GM12878 (cell line): ENCODE results near the gene SRCIN1. TPM values are rescaled to one million over a fixed set of nuclear protein-coding genes. Genes with fewer than 3 reads are reported as not detected.

ENCODE experiments used
- ATAC-seq: fragments of 200-7000 bp; cut with Tn5 transposase; 3 replicates; pipeline ENCODE4 v1.9.1; 2020; ENCODE audit warnings: mild to moderate bottlenecking, moderate library complexity
- BruUV-seq: library from RNA; stranded (reverse); fragments of 400-500 nt; replicated peaks from 2 replicates; lab custom pipeline; 2021; lab: Mats Ljungman, UMichigan
- CTCF ChIA-PET: fragments of 300-600 bp; sonication (Branson Sonifier 250); formaldehyde crosslinking; extraction: SDS; loops from one replicate; lab custom pipeline; 2021; ENCODE audit warnings: inconsistent platforms; lab: Yijun Ruan, JAX
- POLR2A ChIA-PET: fragments of 350-600 bp; formaldehyde crosslinking; extraction: SDS; loops from one replicate; lab custom pipeline; 2021; ENCODE audit warnings: inconsistent platforms; lab: Charles Lee
- RAD21 ChIA-PET: fragments of 300-600 bp; sonication (Branson Sonifier 250); formaldehyde crosslinking; loops from one replicate; lab custom pipeline; 2023; ENCODE audit warnings: antibody characterized with exemption; ENCODE audit not compliant: unreplicated experiment; lab: Charles Lee
- SMC1A ChIA-PET: fragments of 300-600 bp; sonication (Branson Sonifier 250); formaldehyde crosslinking; loops from one replicate; lab custom pipeline; 2023; ENCODE audit not compliant: unreplicated experiment, uncharacterized antibody; lab: Charles Lee
- DNase-seq: peaks from one replicate; pipeline ENCODE4 v3.0.0-alpha.2; 2011; ENCODE audit warnings: low read depth, low spot score
- FAIRE-seq: peaks from 3 replicates; lab custom pipeline; 2011; peaks lifted over from hg19 to GRCh38; lab: Jason Lieb, UNC
- H2AFZ ChIP-seq: 2 replicates; pipeline ENCODE4 v1.6.0; 2011; ENCODE audit warnings: low read depth, low read length, control low read depth; ENCODE audit not compliant: control insufficient read depth
- H3K27ac ChIP-seq: 2 replicates; pipeline ENCODE4 v1.5.1; 2011; ENCODE audit warnings: control low read depth; ENCODE audit not compliant: control insufficient read depth, insufficient read depth
- H3K27me3 ChIP-seq, 2 experiments: replicated peaks in 1 of 2; 2 replicates each; pipeline versions ENCODE4 v1.6.0 to v1.6.1; 2011; ENCODE audit warnings: low read length in 1 of 2; ENCODE audit not compliant: control insufficient read depth in 2 of 2, insufficient read depth in 2 of 2
- H3K36me3 ChIP-seq, 2 experiments: 2 replicates each; pipeline ENCODE4 v1.5.1; 2011; ENCODE audit warnings: low read length in 1 of 2; ENCODE audit not compliant: control insufficient read depth in 2 of 2, insufficient read depth in 2 of 2
- H3K4me1 ChIP-seq: 2 replicates; pipeline ENCODE4 v1.6.1; 2011; ENCODE audit warnings: mild to moderate bottlenecking, low read length, moderate library complexity, mixed read lengths; ENCODE audit not compliant: control insufficient read depth, insufficient read depth
- H3K4me2 ChIP-seq: 2 replicates; pipeline ENCODE4 v1.6.0; 2011; ENCODE audit warnings: control low read depth; ENCODE audit not compliant: control insufficient read depth, insufficient read depth
- H3K4me3 ChIP-seq: fragments of 200-600 bp; sonication (generic); 2 replicates; pipeline ENCODE4 v1.5.1; 2016
- H3K79me2 ChIP-seq: 2 replicates; pipeline ENCODE4 v1.6.0; 2011; ENCODE audit warnings: low read length; ENCODE audit not compliant: control insufficient read depth, insufficient read depth
- H3K9ac ChIP-seq: 2 replicates; pipeline ENCODE4 v1.8.0; 2011; ENCODE audit warnings: low read length, control low read depth, mixed read lengths; ENCODE audit not compliant: control insufficient read depth, insufficient read depth
- H3K9me3 ChIP-seq: replicated peaks from 3 replicates; pipeline ENCODE4 v1.5.1; 2011; ENCODE audit warnings: mild to moderate bottlenecking, low read length; ENCODE audit not compliant: control insufficient read depth, insufficient read depth
- H4K20me1 ChIP-seq: 2 replicates; pipeline ENCODE4 v1.6.0; 2011; ENCODE audit not compliant: control insufficient read depth, insufficient read depth
- CEBPZ ChIP-seq: fragments of 150-350 bp; IDR thresholded peaks from 2 replicates; pipeline ENCODE4 v1.6.1; 2016; ENCODE audit warnings: low read depth, low read length
- CTCF ChIP-seq, 3 experiments: IDR thresholded peaks in 2 of 3; conservative IDR thresholded peaks in 1 of 3; 2 replicates each; pipeline ENCODE4 v1.5.1; 2011; ENCODE audit warnings: low read depth in 3 of 3, low read length in 3 of 3, mild to moderate bottlenecking in 3 of 3, control low read depth in 2 of 3, moderate library complexity in 2 of 3, inconsistent platforms in 1 of 3, mixed read lengths in 1 of 3; ENCODE audit not compliant: control insufficient read depth in 2 of 3, insufficient read depth in 1 of 3; ENCODE audit errors: extremely low read depth in 1 of 3
- FOXK2 ChIP-seq: fragments of 450-650 bp; IDR thresholded peaks from 2 replicates; pipeline ENCODE4 v1.6.1; 2017; ENCODE audit warnings: mild to moderate bottlenecking, moderate library complexity
- JUND ChIP-seq: IDR thresholded peaks from 2 replicates; pipeline ENCODE4 v1.6.1; 2012; ENCODE audit warnings: low read depth, mild to moderate bottlenecking, low read length, improper control_type of control experiment, moderate library complexity
- MEF2A ChIP-seq: IDR thresholded peaks from 2 replicates; pipeline ENCODE4 v1.6.1; 2011; ENCODE audit warnings: low read depth, mild to moderate bottlenecking, low read length, moderate library complexity; ENCODE audit not compliant: insufficient read depth
- NBN ChIP-seq: fragments of 450-650 bp; IDR thresholded peaks from 2 replicates; pipeline ENCODE4 v1.6.1; 2016
- RCOR1 ChIP-seq: conservative IDR thresholded peaks from 2 replicates; pipeline ENCODE4 v1.6.1; 2012; ENCODE audit warnings: low read depth, low read length, improper control_type of control experiment
- ZBTB40 ChIP-seq: fragments of 450-650 bp; IDR thresholded peaks from 2 replicates; pipeline ENCODE4 v1.6.1; 2016; ENCODE audit warnings: mild to moderate bottlenecking, moderate library complexity, borderline replicate concordance
- ZNF24 ChIP-seq: fragments of 450-650 bp; IDR thresholded peaks from 2 replicates; pipeline ENCODE4 v1.6.1; 2017; ENCODE audit warnings: antibody characterized with exemption, mild to moderate bottlenecking
- WGBS: methylation state at CpG from one replicate; pipeline ENCODE4 v1.1.6; 2016; ENCODE audit warnings: low lambda C conversion rate; ENCODE audit not compliant: insufficient replicate concordance, insufficient coverage; ENCODE audit errors: missing lambda C conversion rate; 5-methylcytosine and 5-hydroxymethylcytosine counted together
- in situ Hi-C: fragments of 300-500 bp; cut with MboI; formaldehyde crosslinking; loops from 9 replicates; pipeline ENCODE4 v1.14.3; 2018; ENCODE audit warnings: mixed read lengths
- intact Hi-C: fragments of 100-400 bp; cut with micrococcal nuclease; formaldehyde crosslinking; loops from one replicate; pipeline ENCODE4 v1.14.2; 2022; ENCODE audit not compliant: unreplicated experiment
- polyA plus RNA-seq, 11 experiments: library from polyadenylated mRNA; depleted of rRNA in 4 of 11; unstranded in 6 of 11; stranded (reverse) in 5 of 11; fragments of >200 nt; fragmentation: Nextera tagmentation in 4 of 11; fragmentation: Illumina TruSeq in 1 of 11; extraction: Ambion mirVana in 4 of 11; extraction: Trizol in 1 of 11; gene quantifications; 1 replicate in 1 of 11; 2 replicates in 10 of 11; pipeline versions ENCODE4 v1.2.1 to v1.2.3, GENCODE V29; 2011 to 2016; ENCODE audit warnings: inconsistent platforms in 2 of 11, missing spikeins in 2 of 11, low read depth in 1 of 11
- total RNA-seq, 4 experiments: library from RNA; depleted of rRNA in 3 of 4; stranded (reverse); fragments of >200 nt in 3 of 4; fragmentation: Illumina TruSeq in 1 of 4; extraction: Trizol in 1 of 4; gene quantifications; 2 replicates each; pipeline versions ENCODE4 v1.2.1 to v1.2.3, GENCODE V29; 2013 to 2021

SRCIN1 gene
- total and polyA plus RNA-seq, 10 of the 15 experiments (the other 5 are each of a cell fraction or from before 2014, with no cell fraction given): under 0.01 to 0.74 (median 0.20) TPM; not detected in 3

- H2AFZ ChIP-seq: no peak overlapping the region
- H3K79me2 ChIP-seq: no peaks in the 10 kb centered on the region
- peaks cover 0 to 7% of the 10 kb centered on the region in 2 experiments; a peak in 1 of 4 replicates for H3K27me3 ChIP-seq
- no peaks in the 10 kb centered on the region for H4K20me1 ChIP-seq
- H3K4me3 ChIP-seq: no peak overlapping the region
- ATAC-seq: no peak
- no peaks in the 10 kb centered on the region for H3K9me3 ChIP-seq
- H3K4me1 ChIP-seq: peaks cover 12% of the 10 kb centered on the region
- SMC1A ChIA-PET: interaction anchor here (1.2 to 1.4 kb wide), 2 partner anchors 15 to 42 kb away, joined by 4 read pairs; no protein-coding TSS in a partner anchor
- RAD21 ChIA-PET: no interaction called here
- no peak overlapping the region for H3K9ac ChIP-seq
- no peaks in the 10 kb centered on the region for H3K36me3 ChIP-seq
- in situ Hi-C loops: no loop called here
- CTCF ChIA-PET: interaction anchor here (1.5 to 2.8 kb wide), 2 partner anchors 41 to 64 kb away, joined by 6 to 14 read pairs; no protein-coding TSS in a partner anchor
- 30% methylated on average over 9 of the region's 9 CpGs for WGBS
- no peak overlapping the region for H3K4me2 ChIP-seq
- H3K27ac ChIP-seq: no peak overlapping the region
- no peak for DNase-seq
- no TSS peak for BruUV-seq
- FAIRE-seq: no peak
- intact Hi-C loops: no loop called here
- POLR2A ChIA-PET: no interaction called here
- no peak for TF ChIP-seq RCOR1
- no peak for TF ChIP-seq CTCF (IDR thresholded peaks at IDR 0.05 in 2 of 3, conservative IDR thresholded peaks at IDR 0.05 in 1 of 3; ENCODE audit: control insufficient read depth in 2 of 3, extremely low read depth in 1 of 3, insufficient read depth in 1 of 3, low read depth in 3 of 3, low read length in 3 of 3)
- no peak for TF ChIP-seq ZBTB40
- no peak for TF ChIP-seq FOXK2
- no peak for TF ChIP-seq ZNF24
- no peak for TF ChIP-seq NBN
- TF ChIP-seq MEF2A: no peak
- TF ChIP-seq CEBPZ: no peak
- no peak for TF ChIP-seq JUND
Observed at GRCh38 chr17:38599398-38599856, 6.3 kb downstream of the SRCIN1 start.
